Ramos (cell line): ENCODE data around the gene PIEZO1.
"Not testable (repeated sequence)": the region's sequence is repeated elsewhere in the genome, so short reads cannot be mapped to it uniquely, and the experiment has no call there.

Experiments
- in situ Hi-C: fragments of 300-500 bp; cut with MboI; formaldehyde crosslinking; loops from one replicate; pipeline ENCODE4 v1.14.3; 2022; ENCODE audit warnings: low sequenced_read_pairs; ENCODE audit not compliant: unreplicated experiment

Gene PIEZO1

GRCh38 chr16:88771781-88772180 lies 13.2 kb downstream of the PIEZO1 start:
- in situ Hi-C loops: not testable (repeated sequence)

- in situ Hi-C loops: no loop called here
Measured at GRCh38 chr16:88771294-88771772, 13.7 kb downstream of the PIEZO1 start.

- in situ Hi-C loops: no loop called here
Measured at GRCh38 chr16:88770461-88771293, 14.3 kb downstream of the PIEZO1 start.

GRCh38 chr16:88769617-88770460 lies 15.2 kb downstream of the PIEZO1 start:
- in situ Hi-C loops: no loop called here

DNA sequence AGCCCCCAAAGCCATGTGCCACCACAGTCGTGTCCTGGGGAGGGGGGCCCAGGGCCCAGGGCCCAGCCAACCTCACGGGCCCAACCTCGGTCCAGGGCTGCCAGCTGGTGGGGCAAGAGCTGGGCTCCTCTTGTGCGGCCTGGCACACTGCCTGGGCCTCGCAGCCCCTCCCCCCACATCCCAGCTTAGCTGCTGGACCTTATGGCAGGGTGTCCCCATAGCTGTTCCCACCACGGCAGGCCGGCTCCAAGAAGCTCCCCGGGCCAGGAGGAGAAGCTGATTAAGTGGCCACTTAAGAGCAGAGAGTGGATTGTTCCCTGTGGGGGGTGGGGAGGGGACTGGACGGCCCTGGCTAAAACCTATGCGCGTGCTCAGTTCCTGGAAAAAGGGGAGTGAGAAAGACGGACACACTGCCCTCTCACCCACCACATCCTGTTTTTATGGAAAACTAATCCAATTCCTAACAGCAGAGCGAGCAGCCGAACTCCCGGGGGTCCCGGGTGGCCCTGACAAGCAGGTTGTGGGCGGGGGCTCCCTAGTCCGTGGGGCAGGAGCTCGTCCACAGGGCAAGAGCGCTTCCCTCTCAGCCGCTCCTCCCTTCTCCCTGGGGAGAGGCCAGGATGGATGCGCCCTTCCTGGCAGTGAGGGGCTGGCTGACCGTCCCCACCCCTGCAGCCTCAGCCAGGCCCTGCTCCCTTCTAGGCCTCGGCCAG lies 16.8 kb downstream of the PIEZO1 start:
- in situ Hi-C loops: no loop called here

GRCh38 chr16:88767546-88768070 lies 17.4 kb downstream of the PIEZO1 start:
- in situ Hi-C loops: no loop called here

DNA sequence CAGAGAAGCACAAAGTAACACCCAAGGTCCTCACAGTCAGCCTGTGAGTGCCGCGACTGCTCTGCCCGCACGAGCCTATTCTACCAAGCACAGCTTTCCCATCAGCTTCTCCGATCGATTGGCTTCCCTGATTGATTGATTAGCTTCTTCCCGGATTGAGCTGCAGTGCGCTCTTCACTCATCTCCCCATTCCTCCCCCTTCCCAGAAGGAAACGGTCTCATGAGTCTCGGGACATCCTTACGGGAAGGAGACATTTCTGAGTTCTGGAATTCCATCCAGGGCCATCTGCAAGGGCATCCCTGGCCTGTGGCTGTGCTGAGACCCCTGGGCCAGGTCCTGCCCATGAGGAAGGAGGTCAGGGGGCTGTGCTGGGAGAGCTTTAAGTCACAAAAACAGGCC lies 18.0 kb downstream of the PIEZO1 start:
- in situ Hi-C loops: no loop called here

- in situ Hi-C loops: no loop called here
Measured at GRCh38 chr16:88764913-88765349, 20.1 kb downstream of the PIEZO1 start.

GRCh38 chr16:88764080-88764479 lies 20.9 kb downstream of the PIEZO1 start:
- in situ Hi-C loops: no loop called here

- in situ Hi-C loops: no loop called here
Measured at GRCh38 chr16:88763502-88764053, 21.4 kb downstream of the PIEZO1 start.

- in situ Hi-C loops: no loop called here
Measured at GRCh38 chr16:88762941-88763340, 22.1 kb downstream of the PIEZO1 start.

- in situ Hi-C loops: no loop called here
Measured at GRCh38 chr16:88762258-88762870, 22.7 kb downstream of the PIEZO1 start.

DNA sequence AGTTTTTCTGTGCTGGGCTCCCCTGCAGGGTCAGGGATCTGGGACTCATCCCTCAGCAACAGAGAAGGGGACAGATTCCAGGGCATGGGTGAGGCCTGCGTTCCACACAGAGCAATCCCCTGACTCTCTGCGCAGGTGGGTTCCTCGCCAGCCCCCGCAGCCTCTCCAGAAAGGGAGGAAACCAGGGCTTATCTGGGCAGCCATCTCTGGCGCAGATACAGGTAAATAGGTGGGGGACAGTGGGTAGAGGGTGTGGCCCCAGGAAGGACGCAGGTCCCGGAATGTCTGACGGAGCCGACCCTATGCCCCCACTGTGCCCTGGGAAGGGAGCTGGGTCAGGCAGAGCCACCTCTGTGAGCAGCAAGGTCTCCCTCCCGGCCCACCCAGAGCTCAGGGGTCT lies 23.2 kb downstream of the PIEZO1 start:
- in situ Hi-C loops: no loop called here

DNA sequence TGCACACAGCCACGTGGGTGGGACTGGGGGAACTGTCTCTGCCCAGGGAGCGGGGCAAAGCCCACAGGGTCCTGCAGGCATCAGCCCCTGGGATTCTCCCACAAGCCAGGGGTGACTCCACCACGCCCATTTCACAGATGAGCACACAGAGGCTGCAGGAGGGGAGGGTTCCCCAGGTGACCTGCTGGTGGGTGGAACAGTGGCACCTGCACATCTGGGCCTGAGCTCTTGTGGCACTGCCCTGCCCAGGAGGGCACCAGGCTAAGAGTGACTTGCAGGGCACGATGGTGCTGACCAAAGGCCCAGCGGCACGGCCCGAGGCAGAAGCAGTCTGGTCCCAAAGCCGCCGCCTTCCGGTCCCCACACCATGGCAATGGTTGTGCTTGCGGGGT lies 23.9 kb downstream of the PIEZO1 start:
- in situ Hi-C loops: no loop called here

DNA sequence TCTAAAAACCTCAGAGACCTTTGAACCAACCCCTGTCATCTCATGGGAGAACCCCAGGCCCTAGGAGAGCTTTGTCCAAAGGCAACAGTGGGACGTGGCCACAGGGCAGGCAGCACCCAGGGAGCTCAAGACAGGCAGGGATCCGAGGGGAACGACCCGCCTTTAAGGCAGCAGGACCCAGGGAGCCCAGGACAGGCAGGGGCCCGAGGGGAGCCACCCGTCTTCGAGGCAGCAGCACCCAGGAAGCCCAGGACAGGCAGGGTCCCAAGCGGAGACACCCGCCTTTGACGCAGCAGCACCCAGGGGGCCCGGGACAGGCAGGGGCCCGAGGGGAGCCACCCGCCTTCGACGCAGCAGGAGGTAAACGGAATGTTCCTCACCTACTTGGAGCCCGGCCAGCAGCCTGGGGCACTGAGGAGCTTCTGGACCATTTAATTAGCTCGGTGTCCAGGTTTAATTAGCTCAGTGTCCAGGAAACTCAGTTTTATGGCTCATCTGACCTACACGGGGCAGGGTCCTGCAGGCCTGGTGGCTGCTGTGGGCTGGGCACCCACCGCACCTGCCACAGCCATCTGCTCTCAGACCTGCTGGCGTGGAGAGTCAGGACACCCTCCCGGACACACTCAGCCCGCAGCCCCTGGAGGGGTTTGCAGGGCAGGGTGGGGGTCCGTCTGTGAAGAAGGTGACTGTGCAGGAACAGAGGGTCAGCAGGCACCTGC lies 24.4 kb downstream of the PIEZO1 start:
- in situ Hi-C loops: no loop called here

GRCh38 chr16:88759976-88760350 lies 25.1 kb downstream of the PIEZO1 start:
- in situ Hi-C loops: no loop called here

DNA sequence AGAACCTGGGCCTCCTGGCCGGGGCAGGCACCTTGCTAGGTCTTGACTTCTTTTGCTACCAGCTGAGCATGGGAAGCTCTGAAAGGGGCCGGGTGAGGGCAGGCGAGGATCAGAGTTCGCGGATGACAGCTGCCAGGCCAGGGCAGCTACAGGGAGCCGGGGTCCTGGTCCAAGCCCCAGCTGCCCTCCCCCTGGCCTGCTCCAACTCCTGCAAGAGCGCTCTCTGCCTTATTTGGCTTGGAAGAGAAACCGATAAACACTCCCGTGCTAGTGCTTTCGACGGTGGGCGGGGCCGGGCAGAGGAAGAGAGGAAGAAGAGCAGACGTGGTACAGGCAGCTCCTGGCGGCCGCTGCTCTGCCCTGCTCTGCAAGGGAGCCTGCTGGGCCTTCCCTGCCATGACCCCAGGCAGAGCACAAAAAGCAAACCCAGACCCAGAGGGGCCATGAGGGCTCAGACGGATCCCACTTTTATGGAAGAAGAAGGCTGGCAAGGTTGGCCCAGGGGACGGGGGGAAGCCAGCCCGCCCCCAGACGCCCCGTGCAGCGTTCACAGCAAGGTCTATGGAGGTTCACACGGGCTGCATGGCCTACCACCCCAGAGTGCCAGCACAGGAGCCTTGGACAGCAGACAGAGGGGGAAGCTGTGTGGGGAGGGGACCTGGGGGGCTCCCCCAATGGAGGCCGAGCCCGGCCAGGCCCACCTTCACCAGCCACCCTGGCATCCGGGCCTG lies 25.6 kb downstream of the PIEZO1 start:
- in situ Hi-C loops: no loop called here

GRCh38 chr16:88758944-88759244 lies 26.1 kb downstream of the PIEZO1 start:
- in situ Hi-C loops: no loop called here
